Gastroesophageal sphincter (tissue), 4 donors: ENCODE results near the gene DYNAP. TPM values are rescaled to one million over a fixed set of nuclear protein-coding genes. Genes with fewer than 3 reads are reported as not detected.

ENCODE experiments used
- ATAC-seq: fragments of 150-250 bp; one replicate; pipeline ENCODE4 v1.9.1; 2016; ENCODE audit warnings: mild to moderate bottlenecking, moderate library complexity
- H3K27ac ChIP-seq, 4 donors: fragments of 200-600 bp; sonication (generic) in 3 of 4; 1 replicate in 3 of 4; 2 replicates in 1 of 4; pipeline ENCODE4 v1.5.1; 2016 to 2019
- H3K27me3 ChIP-seq: fragments of 200-600 bp; sonication (generic); one replicate; pipeline ENCODE4 v1.5.1; 2019
- H3K36me3 ChIP-seq, 2 donors: fragments of 200-600 bp; sonication (generic); one replicate each; pipeline ENCODE4 v1.5.1; 2019; ENCODE audit warnings: control low read depth in 1 of 2
- H3K4me1 ChIP-seq, 3 donors: fragments of 200-600 bp; sonication (generic); 1 replicate in 2 of 3; 2 replicates in 1 of 3; pipeline ENCODE4 v1.5.1; 2016 to 2019; ENCODE audit warnings: control low read depth in 2 of 3
- H3K4me3 ChIP-seq, 2 donors: fragments of 200-600 bp; sonication (generic); one replicate each; pipeline ENCODE4 v1.5.1; 2019; ENCODE audit warnings: mild to moderate bottlenecking in 1 of 2, moderate library complexity in 1 of 2
- H3K9me3 ChIP-seq, 3 donors: fragments of 200-600 bp; sonication (generic); one replicate each; pipeline ENCODE4 v1.5.1; 2017 to 2019; ENCODE audit warnings: control low read depth in 2 of 3
- CTCF ChIP-seq, 4 experiments: fragments of 200-600 bp in 2 of 4; fragments of 450-650 bp in 2 of 4; sonication (generic) in 1 of 4; IDR thresholded peaks; one replicate each; pipeline ENCODE4 v1.5.1; 2017 to 2019; ENCODE audit warnings: antibody characterized with exemption in 4 of 4, mild to moderate bottlenecking in 2 of 4, moderate library complexity in 2 of 4
- EP300 ChIP-seq: sonication (generic); formaldehyde crosslinking; IDR thresholded peaks from one replicate; pipeline ENCODE4 v1.6.1; 2017; ENCODE audit warnings: antibody characterized with exemption, mild to moderate bottlenecking
- POLR2A ChIP-seq, 2 donors: fragments of 450-650 bp; IDR thresholded peaks; one replicate each; pipeline ENCODE4 v1.6.1; 2017; ENCODE audit warnings: antibody characterized with exemption in 2 of 2, mild to moderate bottlenecking in 2 of 2, moderate library complexity in 1 of 2
- POLR2AphosphoS5 ChIP-seq: sonication (generic); formaldehyde crosslinking; IDR thresholded peaks from one replicate; pipeline ENCODE4 v1.6.1; 2017; ENCODE audit warnings: antibody characterized with exemption
- WGBS, 2 donors: methylation state at CpG; one replicate each; pipeline ENCODE4 v1.1.5; 2018; ENCODE audit warnings: low coverage in 1 of 2; 5-methylcytosine and 5-hydroxymethylcytosine counted together
- total RNA-seq, 4 donors: library from RNA; depleted of rRNA; stranded (reverse); fragments of >200 nt; gene quantifications; one replicate each; pipeline ENCODE4 v1.1.0, GENCODE V29; 2016

Gene DYNAP
- total RNA-seq, 4 donors from 2014 or later, result 4.9 TPM; not detected in 3

GRCh38 chr18:54626779-54627178, 35.7 kb downstream of the DYNAP start:
- no peak overlapping the region for H3K27ac ChIP-seq
- no peaks in the 10 kb centered on the region for H3K27me3 ChIP-seq
- H3K4me1 ChIP-seq, result no peaks in the 10 kb centered on the region
- H3K9me3 ChIP-seq, result peaks cover 0 to 7% (median 0%) of the 10 kb centered on the region in 3 donors
- no peak for ATAC-seq
- no peak overlapping the region for H3K4me3 ChIP-seq
- H3K36me3 ChIP-seq, result no peaks in the 10 kb centered on the region
- WGBS, 2 donors, result 72 to 78% methylated on average over 1 of the region's 1 CpG
- TF ChIP-seq POLR2AphosphoS5, result no peak
- TF ChIP-seq EP300, result no peak
- no peak for TF ChIP-seq CTCF (IDR thresholded peaks at IDR 0.05)
- TF ChIP-seq POLR2A (IDR thresholded peaks at IDR 0.05), result no peak

- H3K27me3 ChIP-seq, result no peaks in the 10 kb centered on the region
- ATAC-seq, result no peak
- no peak overlapping the region for H3K4me3 ChIP-seq
- no peak overlapping the region for H3K27ac ChIP-seq
- H3K36me3 ChIP-seq, result no peaks in the 10 kb centered on the region
- peaks cover 0 to 7% (median 0%) of the 10 kb centered on the region in 3 donors for H3K9me3 ChIP-seq
- H3K4me1 ChIP-seq, result no peaks in the 10 kb centered on the region
- no peak for TF ChIP-seq POLR2AphosphoS5
- no peak for TF ChIP-seq POLR2A (IDR thresholded peaks at IDR 0.05)
- TF ChIP-seq CTCF (IDR thresholded peaks at IDR 0.05), result no peak
- TF ChIP-seq EP300, result no peak
Observed at GRCh38 chr18:54630963-54631362, 39.9 kb downstream of the DYNAP start.

DNA sequence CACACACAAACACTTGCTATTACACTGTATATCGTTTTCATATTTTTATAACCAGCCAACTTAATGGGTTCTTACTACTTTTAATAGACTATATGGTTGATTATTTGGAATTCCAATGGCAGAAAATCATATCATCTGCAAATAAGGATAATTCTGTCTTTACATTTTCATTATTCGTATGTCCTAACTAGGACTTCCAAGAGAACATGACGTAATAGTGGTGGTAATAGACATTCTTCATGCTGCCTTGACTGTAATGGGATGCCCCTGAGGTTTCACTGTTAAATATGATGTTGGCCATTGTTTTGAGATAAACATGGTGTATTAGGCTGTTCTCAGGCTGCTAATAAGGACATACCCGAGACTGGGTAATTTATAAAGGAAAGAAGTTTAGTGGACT, 45.2 kb downstream of the DYNAP start:
- Histone ChIP-seq H3K4me1 (no peaks in the 10 kb centered on the region), H3K27ac (no peak overlapping the region), H3K36me3 (no peaks in the 10 kb centered on the region), H3K9me3 (no peaks in the 10 kb centered on the region), H3K27me3 (no peaks in the 10 kb centered on the region), H3K4me3 (no peak overlapping the region)
- WGBS, 2 donors, result 76 to 82% methylated on average over 3 to 4 of the region's 4 CpGs
- TF ChIP-seq POLR2A (IDR thresholded peaks at IDR 0.05) (no peak), POLR2AphosphoS5 (no peak), EP300 (no peak), CTCF (IDR thresholded peaks at IDR 0.05) (no peak)
- no peak for ATAC-seq

DNA sequence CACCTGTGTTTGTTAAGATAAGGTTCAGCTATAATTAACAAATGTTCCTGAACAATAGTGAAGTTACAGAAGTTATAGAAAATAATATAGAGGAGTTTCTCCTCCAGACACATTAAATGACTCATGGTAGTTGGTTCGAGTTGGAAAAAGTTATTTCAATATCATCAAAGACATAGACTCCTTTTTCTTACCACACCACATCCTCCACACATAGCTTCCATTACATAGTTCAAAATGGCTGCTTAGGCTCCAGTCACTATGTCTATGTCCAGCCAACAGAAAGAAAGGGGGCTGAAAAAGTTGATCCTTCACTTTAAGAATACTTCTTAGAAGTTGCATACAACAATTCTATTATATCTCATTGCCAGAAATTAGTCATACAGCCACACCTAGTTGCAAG, 50.7 kb downstream of the DYNAP start:
- no peaks in the 10 kb centered on the region for H3K9me3 ChIP-seq
- 60 to 64% methylated on average over 1 of the region's 1 CpG for WGBS, 2 donors
- no peaks in the 10 kb centered on the region for H3K27me3 ChIP-seq
- TF ChIP-seq CTCF (IDR thresholded peaks at IDR 0.05) (no peak), POLR2AphosphoS5 (no peak), POLR2A (IDR thresholded peaks at IDR 0.05) (no peak), EP300 (no peak)
- no peak for ATAC-seq
- no peak overlapping the region for H3K4me3 ChIP-seq
- no peaks in the 10 kb centered on the region for H3K36me3 ChIP-seq
- no peaks in the 10 kb centered on the region for H3K4me1 ChIP-seq
- no peak overlapping the region for H3K27ac ChIP-seq

GRCh38 chr18:54647176-54647575, 56.1 kb downstream of the DYNAP start:
- Histone ChIP-seq H3K27me3 (no peaks in the 10 kb centered on the region), H3K9me3 (no peaks in the 10 kb centered on the region), H3K4me1 (no peaks in the 10 kb centered on the region), H3K27ac (no peak overlapping the region), H3K36me3 (no peaks in the 10 kb centered on the region), H3K4me3 (no peak overlapping the region)
- TF ChIP-seq EP300, result no peak
- no peak for TF ChIP-seq CTCF (IDR thresholded peaks at IDR 0.05)
- no peak for TF ChIP-seq POLR2AphosphoS5
- 8 to 13% methylated on average over 2 of the region's 2 CpGs for WGBS, 2 donors
- no peak for ATAC-seq

Other genes with a start within 250 kb of the DYNAP start
- gene STARD6, start 233.4 kb upstream of the DYNAP start, total RNA-seq, result not detected
- 1 to 10 TPM; 1.4 to 2.6 (median 1.9) TPM for gene C18orf54, start 233.3 kb upstream of the DYNAP start, total RNA-seq
- gene RAB27B, start 237.2 kb downstream of the DYNAP start, total RNA-seq, result 1 to 10 TPM in 1 of 4 donors, under 1 TPM in 3; 0.31 to 3.0 (median 0.69) TPM